ENCODE measurements around the gene HS3ST4. TPM values are rescaled to one million over a fixed set of nuclear protein-coding genes. Genes with fewer than 3 reads are reported as not detected.

Gene HS3ST4
- total and polyA plus RNA-seq, 10 of the 15 experiments (the other 5 are each of a cell fraction or from before 2014, with no cell fraction given): 0.05 TPM; not detected in 9

- no TSS peak for BruUV-seq (replicated peaks)
- Histone ChIP-seq H3K27ac (ENCODE audit: control insufficient read depth, insufficient read depth) (no peak overlapping the region), H3K4me2 (ENCODE audit: control insufficient read depth, insufficient read depth) (no peak overlapping the region), H2AFZ (ENCODE audit: control insufficient read depth, low read depth, low read length) (no peak overlapping the region), H3K79me2 (ENCODE audit: control insufficient read depth, insufficient read depth, low read length) (no peaks in the 10 kb centered on the region), H3K36me3 (ENCODE audit: control insufficient read depth in 2 of 2, insufficient read depth in 2 of 2, low read length in 1 of 2) (no peaks in the 10 kb centered on the region), H3K4me1 (ENCODE audit: control insufficient read depth, insufficient read depth, low read length) (no peaks in the 10 kb centered on the region), H3K9ac (ENCODE audit: control insufficient read depth, insufficient read depth, low read length) (no peak overlapping the region), H3K27me3 (replicated peaks in 1 of 2; ENCODE audit: control insufficient read depth in 2 of 2, insufficient read depth in 2 of 2, low read length in 1 of 2) (peaks cover 0 to 14% of the 10 kb centered on the region in 2 experiments), H4K20me1 (ENCODE audit: control insufficient read depth, insufficient read depth) (no peaks in the 10 kb centered on the region), H3K4me3 (no peak overlapping the region), H3K9me3 (replicated peaks; ENCODE audit: control insufficient read depth, insufficient read depth, low read length) (no peaks in the 10 kb centered on the region)
- DNase-seq (ENCODE audit: low read depth, low spot score): no peak
- ChIA-PET SMC1A (ENCODE audit: uncharacterized antibody, unreplicated experiment) (no interaction called here), POLR2A (no interaction called here), CTCF (no interaction called here), RAD21 (ENCODE audit: unreplicated experiment) (no interaction called here)
- in situ Hi-C loops (cut with MboI) (no loop called here), intact Hi-C loops (cut with micrococcal nuclease; ENCODE audit: unreplicated experiment) (no loop called here)
- 20% methylated on average over 9 of the region's 9 CpGs for WGBS (ENCODE audit: insufficient coverage, insufficient replicate concordance, low lambda C conversion rate, missing lambda C conversion rate)
- FAIRE-seq: no peak
- no peak for ATAC-seq
- TF ChIP-seq SMAD1 (IDR thresholded peaks at IDR 0.05; ENCODE audit: low read depth, partially characterized antibody) (no peak), ZNF687 (IDR thresholded peaks at IDR 0.05) (no peak), SMAD5 (IDR thresholded peaks at IDR 0.05; ENCODE audit: low read depth) (no peak), SUZ12 (IDR thresholded peaks at IDR 0.05; ENCODE audit: unreplicated experiment) (no peak), RAD51 (IDR thresholded peaks at IDR 0.05) (no peak), HCFC1 (IDR thresholded peaks at IDR 0.05; ENCODE audit: low read length) (no peak), REST (IDR thresholded peaks at IDR 0.05; ENCODE audit: low read depth, low read length) (no peak), TCF7 (IDR thresholded peaks at IDR 0.05; ENCODE audit: borderline replicate concordance) (no peak), YY1 (IDR thresholded peaks at IDR 0.05; ENCODE audit: low read depth, low read length) (no peak), NR2F1 (conservative IDR thresholded peaks at IDR 0.05) (no peak), POU2F2 (IDR thresholded peaks at IDR 0.05; ENCODE audit: borderline replicate concordance, low read depth, low read length) (no peak), RELA (IDR thresholded peaks at IDR 0.05; ENCODE audit: borderline replicate concordance, partially characterized antibody) (no peak), MTA2 (IDR thresholded peaks at IDR 0.05; ENCODE audit: low read depth) (no peak), GABPA (IDR thresholded peaks at IDR 0.05; ENCODE audit: low read depth) (no peak), TARDBP (IDR thresholded peaks at IDR 0.05; ENCODE audit: borderline replicate concordance) (no peak), RFX5 (IDR thresholded peaks at IDR 0.05; ENCODE audit: low read depth, low read length) (no peak)
- TF ChIP-seq, protein P1, sequence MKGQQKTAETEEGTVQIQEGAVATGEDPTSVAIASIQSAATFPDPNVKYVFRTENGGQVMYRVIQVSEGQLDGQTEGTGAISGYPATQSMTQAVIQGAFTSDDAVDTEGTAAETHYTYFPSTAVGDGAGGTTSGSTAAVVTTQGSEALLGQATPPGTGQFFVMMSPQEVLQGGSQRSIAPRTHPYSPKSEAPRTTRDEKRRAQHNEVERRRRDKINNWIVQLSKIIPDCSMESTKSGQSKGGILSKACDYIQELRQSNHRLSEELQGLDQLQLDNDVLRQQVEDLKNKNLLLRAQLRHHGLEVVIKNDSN (IDR thresholded peaks at IDR 0.05; ENCODE audit: borderline replicate concordance, extremely low read length, insufficient read depth, low read depth, low read length): no peak
Observed at GRCh38 chr16:25693631-25694030, 1.9 kb downstream of the HS3ST4 start.

Data from GM12878 (cell line).